ENCODE measurements around the gene SIX2.
A peak's percentile ranks its signal among the peaks of the same experiment; 100 is the strongest.

The SIX2 gene

DNA sequence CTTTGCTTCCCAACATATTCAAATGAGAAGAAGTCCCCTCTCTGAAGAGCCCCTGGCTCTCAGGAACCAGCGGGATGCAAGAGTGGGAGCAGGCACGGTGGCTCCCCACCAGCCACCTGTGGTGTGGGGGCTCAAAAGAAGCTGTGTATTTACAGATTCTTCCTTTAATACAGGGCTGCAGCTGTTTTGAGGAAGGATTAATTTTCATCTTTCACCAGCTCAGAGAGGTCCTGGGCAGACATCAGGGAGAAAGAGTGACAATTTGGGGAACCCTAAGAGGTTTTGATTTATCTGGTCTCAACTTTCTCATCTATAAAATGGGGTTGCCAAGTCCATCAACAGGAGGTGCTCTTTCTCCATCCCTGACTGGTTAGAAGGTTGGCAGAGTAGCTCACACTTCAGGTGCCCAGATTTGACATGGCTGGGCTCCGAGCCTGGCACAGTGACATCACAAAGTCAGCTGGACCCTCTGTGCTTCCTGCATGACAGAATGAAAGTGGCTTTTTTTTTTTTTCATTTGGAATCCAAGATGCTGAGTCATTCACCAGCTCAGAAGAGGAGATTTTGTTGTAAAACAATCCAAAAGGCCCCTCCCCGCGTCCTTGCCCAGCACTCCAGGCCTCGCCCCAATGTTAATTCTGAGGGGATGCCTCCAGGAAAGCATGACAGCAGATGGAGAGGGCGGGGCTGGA, 15.5 kb upstream of the SIX2 start:
- peak overlapping the region; percentile 49 for H3K27ac ChIP-seq
- ChIA-PET CTCF (interaction anchor here (0.6 to 1.1 kb wide), 6 partner anchors 8 to 469 kb away, joined by 3 to 4 read pairs (median 4); no protein-coding TSS in a partner anchor), POLR2A (ENCODE audit: low non-redundant PET) (no interaction called here)
- DNase-seq (ENCODE audit: low spot score) = peak; percentile 83
- TF ChIP-seq, protein P1, sequence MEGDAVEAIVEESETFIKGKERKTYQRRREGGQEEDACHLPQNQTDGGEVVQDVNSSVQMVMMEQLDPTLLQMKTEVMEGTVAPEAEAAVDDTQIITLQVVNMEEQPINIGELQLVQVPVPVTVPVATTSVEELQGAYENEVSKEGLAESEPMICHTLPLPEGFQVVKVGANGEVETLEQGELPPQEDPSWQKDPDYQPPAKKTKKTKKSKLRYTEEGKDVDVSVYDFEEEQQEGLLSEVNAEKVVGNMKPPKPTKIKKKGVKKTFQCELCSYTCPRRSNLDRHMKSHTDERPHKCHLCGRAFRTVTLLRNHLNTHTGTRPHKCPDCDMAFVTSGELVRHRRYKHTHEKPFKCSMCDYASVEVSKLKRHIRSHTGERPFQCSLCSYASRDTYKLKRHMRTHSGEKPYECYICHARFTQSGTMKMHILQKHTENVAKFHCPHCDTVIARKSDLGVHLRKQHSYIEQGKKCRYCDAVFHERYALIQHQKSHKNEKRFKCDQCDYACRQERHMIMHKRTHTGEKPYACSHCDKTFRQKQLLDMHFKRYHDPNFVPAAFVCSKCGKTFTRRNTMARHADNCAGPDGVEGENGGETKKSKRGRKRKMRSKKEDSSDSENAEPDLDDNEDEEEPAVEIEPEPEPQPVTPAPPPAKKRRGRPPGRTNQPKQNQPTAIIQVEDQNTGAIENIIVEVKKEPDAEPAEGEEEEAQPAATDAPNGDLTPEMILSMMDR (conservative IDR thresholded peaks at IDR 0.05; ENCODE audit: low read depth) = no peak; the same call in 1 of the 2 replicates

GRCh38 chr2:45024097-45024496, 14.8 kb upstream of the SIX2 start:
- POLR2A ChIA-PET (ENCODE audit: low non-redundant PET) = no interaction called here
- H3K27ac ChIP-seq = peak overlapping the region; percentile 49
- TF ChIP-seq, protein P1 (conservative IDR thresholded peaks at IDR 0.05; ENCODE audit: low read depth) = no peak
- no peak for DNase-seq (ENCODE audit: low spot score)
- CTCF ChIA-PET = interaction anchor here (0.6 to 1.1 kb wide), 5 partner anchors 11 to 470 kb away, joined by 3 to 4 read pairs (median 4); no protein-coding TSS in a partner anchor

DNA sequence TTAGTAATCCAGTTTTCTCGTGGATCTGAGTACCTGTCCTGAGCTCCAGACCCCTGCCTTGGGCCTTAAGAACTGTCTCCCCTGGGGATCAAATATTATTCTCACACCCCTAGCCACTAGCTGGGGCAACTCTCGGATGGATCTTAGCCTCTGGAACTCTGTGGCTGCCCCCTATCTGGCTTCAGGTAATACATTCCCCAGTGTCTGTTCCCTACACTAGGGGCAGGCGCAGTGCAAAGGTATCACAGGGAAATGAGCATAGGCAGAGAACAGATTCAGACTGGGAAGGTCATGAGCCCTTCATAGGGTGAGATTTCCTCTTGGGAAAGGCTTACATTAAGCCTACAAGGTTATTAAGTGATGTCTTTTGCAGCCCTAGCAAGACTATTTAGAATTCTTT, 11.2 kb upstream of the SIX2 start:
- TF ChIP-seq, protein P1 (conservative IDR thresholded peaks at IDR 0.05; ENCODE audit: low read depth) = no peak
- H3K27ac ChIP-seq = no peak overlapping the region
- ChIA-PET CTCF (no interaction called here), POLR2A (ENCODE audit: low non-redundant PET) (no interaction called here)
- DNase-seq (ENCODE audit: low spot score) = no peak

GRCh38 chr2:45018023-45018422, 8.8 kb upstream of the SIX2 start:
- TF ChIP-seq, protein P1 (conservative IDR thresholded peaks at IDR 0.05; ENCODE audit: low read depth) = no peak
- DNase-seq (ENCODE audit: low spot score) = no peak
- ChIA-PET CTCF (no interaction called here), POLR2A (ENCODE audit: low non-redundant PET) (no interaction called here)
- no peak overlapping the region for H3K27ac ChIP-seq

- TF ChIP-seq, protein P1 (conservative IDR thresholded peaks at IDR 0.05; ENCODE audit: low read depth) = no peak
- no peak for DNase-seq (ENCODE audit: low spot score)
- no peak overlapping the region for H3K27ac ChIP-seq
- ChIA-PET POLR2A (ENCODE audit: low non-redundant PET) (no interaction called here), CTCF (interaction anchor here (0.7 kb wide), 2 partner anchors 624 to 1496 kb away, joined by 4 to 6 read pairs; no protein-coding TSS in a partner anchor)
Observed at GRCh38 chr2:45014831-45015230, 5.6 kb upstream of the SIX2 start.

GRCh38 chr2:45014016-45014702, 4.9 kb upstream of the SIX2 start:
- TF ChIP-seq, protein P1 (conservative IDR thresholded peaks at IDR 0.05; ENCODE audit: low read depth) = peak; percentile 78
- H3K27ac ChIP-seq = no peak overlapping the region
- ChIA-PET POLR2A (ENCODE audit: low non-redundant PET) (no interaction called here), CTCF (interaction anchor here (0.6 to 0.7 kb wide), 3 partner anchors 17 to 1497 kb away, joined by 3 to 6 read pairs (median 4); no protein-coding TSS in a partner anchor)
- DNase-seq (ENCODE audit: low spot score) = peak; percentile 30

Data from RWPE1 (cell line).